GM13977 (cell line): ENCODE results near the gene PLEK.

Source experiments
- DNase-seq: peaks from one replicate; pipeline ENCODE4 v3.0.0; 2012; ENCODE audit warnings: low spot score
- in situ Hi-C: fragments of 300-500 bp; cut with MboI; formaldehyde crosslinking; loops from one replicate; pipeline ENCODE4 v1.12.0; 2022; ENCODE audit warnings: low sequenced_read_pairs, low pct_unique_long_range_greater_than_20kb, mixed read lengths, inconsistent platforms; ENCODE audit not compliant: unreplicated experiment
- TF ChIP-seq, protein P1 (sequence below): IDR thresholded peaks from 2 replicates; pipeline ENCODE4 v1.5.1; 2012; ENCODE audit warnings: mild to moderate bottlenecking, control low read depth; ENCODE audit not compliant: insufficient read depth; ENCODE audit errors: extremely low read depth, missing control alignments

PLEK gene, protein sequence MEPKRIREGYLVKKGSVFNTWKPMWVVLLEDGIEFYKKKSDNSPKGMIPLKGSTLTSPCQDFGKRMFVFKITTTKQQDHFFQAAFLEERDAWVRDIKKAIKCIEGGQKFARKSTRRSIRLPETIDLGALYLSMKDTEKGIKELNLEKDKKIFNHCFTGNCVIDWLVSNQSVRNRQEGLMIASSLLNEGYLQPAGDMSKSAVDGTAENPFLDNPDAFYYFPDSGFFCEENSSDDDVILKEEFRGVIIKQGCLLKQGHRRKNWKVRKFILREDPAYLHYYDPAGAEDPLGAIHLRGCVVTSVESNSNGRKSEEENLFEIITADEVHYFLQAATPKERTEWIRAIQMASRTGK

GRCh38 chr2:68365087-68365486, at the start of gene PLEK:
Gene PLEK, plus strand, starts transcription at chr2:68365282. Its CDS starts 70 bp downstream, at chr2:68365352.
- no peak for DNase-seq
- TF ChIP-seq, protein P1, sequence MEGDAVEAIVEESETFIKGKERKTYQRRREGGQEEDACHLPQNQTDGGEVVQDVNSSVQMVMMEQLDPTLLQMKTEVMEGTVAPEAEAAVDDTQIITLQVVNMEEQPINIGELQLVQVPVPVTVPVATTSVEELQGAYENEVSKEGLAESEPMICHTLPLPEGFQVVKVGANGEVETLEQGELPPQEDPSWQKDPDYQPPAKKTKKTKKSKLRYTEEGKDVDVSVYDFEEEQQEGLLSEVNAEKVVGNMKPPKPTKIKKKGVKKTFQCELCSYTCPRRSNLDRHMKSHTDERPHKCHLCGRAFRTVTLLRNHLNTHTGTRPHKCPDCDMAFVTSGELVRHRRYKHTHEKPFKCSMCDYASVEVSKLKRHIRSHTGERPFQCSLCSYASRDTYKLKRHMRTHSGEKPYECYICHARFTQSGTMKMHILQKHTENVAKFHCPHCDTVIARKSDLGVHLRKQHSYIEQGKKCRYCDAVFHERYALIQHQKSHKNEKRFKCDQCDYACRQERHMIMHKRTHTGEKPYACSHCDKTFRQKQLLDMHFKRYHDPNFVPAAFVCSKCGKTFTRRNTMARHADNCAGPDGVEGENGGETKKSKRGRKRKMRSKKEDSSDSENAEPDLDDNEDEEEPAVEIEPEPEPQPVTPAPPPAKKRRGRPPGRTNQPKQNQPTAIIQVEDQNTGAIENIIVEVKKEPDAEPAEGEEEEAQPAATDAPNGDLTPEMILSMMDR = no peak
- in situ Hi-C loops = loop anchor here (5.0 kb wide), 1 partner anchor 77 kb away; no protein-coding TSS in a partner anchor

- in situ Hi-C loops = no loop called here
- no peak for DNase-seq
- TF ChIP-seq, protein P1 = no peak
Measured at GRCh38 chr2:68316111-68316510, 49.0 kb upstream of the PLEK start.

GRCh38 chr2:68317971-68318913, 46.8 kb upstream of the PLEK start:
- in situ Hi-C loops = no loop called here
- TF ChIP-seq, protein P1 = no peak
- DNase-seq = no peak

DNA sequence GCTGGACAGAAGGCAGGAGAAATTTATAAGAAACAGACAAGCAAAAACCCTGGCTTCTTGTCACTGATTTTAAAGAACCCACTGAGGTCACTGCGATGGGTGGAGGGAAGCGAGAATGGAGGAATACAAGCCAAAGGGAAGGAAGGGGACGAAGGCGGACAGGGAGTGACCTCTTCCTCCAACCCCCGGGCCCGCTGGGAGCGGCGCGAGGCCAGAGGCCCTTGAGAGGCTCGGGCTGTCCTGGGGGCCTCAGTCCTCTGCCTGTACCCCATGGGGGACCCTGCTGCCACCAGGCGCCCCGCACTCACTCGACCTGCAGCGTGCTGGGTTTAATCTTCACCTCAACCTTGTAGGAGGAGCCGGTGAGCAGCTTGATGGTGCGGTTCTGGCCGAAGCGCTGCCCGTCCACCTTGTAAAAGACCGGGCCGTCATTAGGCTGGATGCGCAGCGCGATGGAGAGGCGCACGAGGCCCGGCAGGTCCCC, 46.1 kb upstream of the PLEK start:
- DNase-seq = no peak
- TF ChIP-seq, protein P1 = no peak
- in situ Hi-C loops = no loop called here

GRCh38 chr2:68319398-68320117, 45.5 kb upstream of the PLEK start, which contains the start of gene CNRIP1:
Gene CNRIP1, minus strand, starts transcription at chr2:68319949. Its CDS starts 549 bp downstream, at chr2:68319400.
- TF ChIP-seq, protein P1 = no peak
- in situ Hi-C loops = no loop called here
- peak; percentile 42 for DNase-seq
